ENCODE measurements around the gene LYRM4. TPM values are rescaled to one million over a fixed set of nuclear protein-coding genes. Genes with fewer than 3 reads are reported as not detected.

Gene LYRM4
- total RNA-seq, 1 donor from 2014 or later = 34.4 TPM

GRCh38 chr6:5287205-5287965 lies 26.6 kb upstream of the LYRM4 start:
- no peak for DNase-seq (ENCODE audit: low spot score, unreplicated experiment)
- H3K27me3 Mint-ChIP-seq = peaks cover 72% of the 10 kb centered on the region
- no peak overlapping the region for H3K27ac Mint-ChIP-seq
- H3K36me3 Mint-ChIP-seq (ENCODE audit: insufficient read depth) = peaks cover 2% of the 10 kb centered on the region
- no peaks in the 10 kb centered on the region for H3K4me1 Mint-ChIP-seq (ENCODE audit: low read depth)
- no peak for TF ChIP-seq CTCF (IDR thresholded peaks at IDR 0.05; ENCODE audit: unreplicated experiment)
- H3K9me3 Mint-ChIP-seq (ENCODE audit: low read depth) = no peaks in the 10 kb centered on the region
- no peak overlapping the region for H3K4me3 Mint-ChIP-seq (ENCODE audit: low read depth)

GRCh38 chr6:5286780-5287179 lies 26.0 kb upstream of the LYRM4 start:
- Mint-ChIP-seq H3K9me3 (ENCODE audit: low read depth) (no peaks in the 10 kb centered on the region), H3K4me1 (ENCODE audit: low read depth) (no peaks in the 10 kb centered on the region), H3K36me3 (ENCODE audit: insufficient read depth) (peaks cover 2% of the 10 kb centered on the region), H3K27ac (no peak overlapping the region), H3K27me3 (peaks cover 70% of the 10 kb centered on the region), H3K4me3 (ENCODE audit: low read depth) (no peak overlapping the region)
- DNase-seq (ENCODE audit: low spot score, unreplicated experiment) = no peak
- TF ChIP-seq CTCF (IDR thresholded peaks at IDR 0.05; ENCODE audit: unreplicated experiment) = no peak

GRCh38 chr6:5285526-5285925 lies 24.8 kb upstream of the LYRM4 start:
- TF ChIP-seq CTCF (IDR thresholded peaks at IDR 0.05; ENCODE audit: unreplicated experiment) = no peak
- Mint-ChIP-seq H3K4me1 (ENCODE audit: low read depth) (no peaks in the 10 kb centered on the region), H3K9me3 (ENCODE audit: low read depth) (no peaks in the 10 kb centered on the region), H3K27ac (no peak overlapping the region), H3K4me3 (ENCODE audit: low read depth) (no peak overlapping the region), H3K36me3 (ENCODE audit: insufficient read depth) (peaks cover 2% of the 10 kb centered on the region), H3K27me3 (peaks cover 61% of the 10 kb centered on the region)
- DNase-seq (ENCODE audit: low spot score, unreplicated experiment) = no peak

GRCh38 chr6:5285081-5285480 lies 24.3 kb upstream of the LYRM4 start:
- Mint-ChIP-seq H3K9me3 (ENCODE audit: low read depth) (no peaks in the 10 kb centered on the region), H3K36me3 (ENCODE audit: insufficient read depth) (peaks cover 2% of the 10 kb centered on the region), H3K27ac (no peak overlapping the region), H3K4me1 (ENCODE audit: low read depth) (no peaks in the 10 kb centered on the region), H3K27me3 (peaks cover 58% of the 10 kb centered on the region), H3K4me3 (ENCODE audit: low read depth) (no peak overlapping the region)
- no peak for DNase-seq (ENCODE audit: low spot score, unreplicated experiment)
- TF ChIP-seq CTCF (IDR thresholded peaks at IDR 0.05; ENCODE audit: unreplicated experiment) = no peak

- no peak for DNase-seq (ENCODE audit: low spot score, unreplicated experiment)
- Mint-ChIP-seq H3K4me3 (ENCODE audit: low read depth) (no peak overlapping the region), H3K9me3 (ENCODE audit: low read depth) (no peaks in the 10 kb centered on the region), H3K27me3 (peaks cover 36% of the 10 kb centered on the region), H3K36me3 (ENCODE audit: insufficient read depth) (no peaks in the 10 kb centered on the region), H3K4me1 (ENCODE audit: low read depth) (no peaks in the 10 kb centered on the region), H3K27ac (no peak overlapping the region)
- TF ChIP-seq CTCF (IDR thresholded peaks at IDR 0.05; ENCODE audit: unreplicated experiment) = no peak
These were observed 21.5 kb upstream of the LYRM4 start for GRCh38 chr6:5282191-5282623.
